HEK293T (cell line): Measurements from ENCODE around the gene LTBP1.

Experiments
- BHLHE40 ChIP-seq: fragments of 450-650 bp; IDR thresholded peaks from 2 replicates; pipeline ENCODE4 v1.6.1; 2016; ENCODE audit warnings: mild to moderate bottlenecking, moderate library complexity, borderline replicate concordance
- CTBP1 ChIP-seq: fragments of 450-650 bp; IDR thresholded peaks from 2 replicates; pipeline ENCODE4 v1.6.1; 2016; ENCODE audit warnings: borderline replicate concordance
- ELF4 ChIP-seq: fragments of 450-650 bp; IDR thresholded peaks from 2 replicates; pipeline ENCODE4 v1.6.1; 2017; ENCODE audit warnings: antibody characterized with exemption
- FOXA1 ChIP-seq: fragments of 450-650 bp; IDR thresholded peaks from 2 replicates; pipeline ENCODE4 v1.6.1; 2016; ENCODE audit warnings: mild to moderate bottlenecking
- FOXK2 ChIP-seq: fragments of 450-650 bp; IDR thresholded peaks from 2 replicates; pipeline ENCODE4 v1.6.1; 2016; ENCODE audit warnings: mild to moderate bottlenecking
- FOXM1 ChIP-seq: fragments of 450-650 bp; IDR thresholded peaks from 2 replicates; pipeline ENCODE4 v1.6.1; 2017; ENCODE audit warnings: mild to moderate bottlenecking, borderline replicate concordance
- HDGF ChIP-seq: fragments of 450-650 bp; IDR thresholded peaks from 2 replicates; pipeline ENCODE4 v1.6.1; 2017; ENCODE audit warnings: antibody characterized with exemption, borderline replicate concordance
- L3MBTL2 ChIP-seq: fragments of 450-650 bp; conservative IDR thresholded peaks from 2 replicates; pipeline ENCODE4 v1.6.1; 2016; ENCODE audit warnings: mild to moderate bottlenecking
- NFRKB ChIP-seq: fragments of 450-650 bp; IDR thresholded peaks from 2 replicates; pipeline ENCODE4 v1.6.1; 2016; ENCODE audit warnings: mild to moderate bottlenecking, moderate library complexity
- SUZ12 ChIP-seq: fragments of 450-650 bp; IDR thresholded peaks from 2 replicates; pipeline ENCODE4 v1.6.1; 2016; ENCODE audit warnings: mild to moderate bottlenecking
- TARDBP ChIP-seq: fragments of 450-650 bp; IDR thresholded peaks from 2 replicates; pipeline ENCODE4 v1.6.1; 2016
- ZNF384 ChIP-seq: fragments of 450-650 bp; IDR thresholded peaks from 2 replicates; pipeline ENCODE4 v1.6.1; 2016
- TF ChIP-seq, protein P1 (sequence below): fragments of 450-650 bp; IDR thresholded peaks from 2 replicates; pipeline ENCODE4 v1.6.1; 2016

DNA sequence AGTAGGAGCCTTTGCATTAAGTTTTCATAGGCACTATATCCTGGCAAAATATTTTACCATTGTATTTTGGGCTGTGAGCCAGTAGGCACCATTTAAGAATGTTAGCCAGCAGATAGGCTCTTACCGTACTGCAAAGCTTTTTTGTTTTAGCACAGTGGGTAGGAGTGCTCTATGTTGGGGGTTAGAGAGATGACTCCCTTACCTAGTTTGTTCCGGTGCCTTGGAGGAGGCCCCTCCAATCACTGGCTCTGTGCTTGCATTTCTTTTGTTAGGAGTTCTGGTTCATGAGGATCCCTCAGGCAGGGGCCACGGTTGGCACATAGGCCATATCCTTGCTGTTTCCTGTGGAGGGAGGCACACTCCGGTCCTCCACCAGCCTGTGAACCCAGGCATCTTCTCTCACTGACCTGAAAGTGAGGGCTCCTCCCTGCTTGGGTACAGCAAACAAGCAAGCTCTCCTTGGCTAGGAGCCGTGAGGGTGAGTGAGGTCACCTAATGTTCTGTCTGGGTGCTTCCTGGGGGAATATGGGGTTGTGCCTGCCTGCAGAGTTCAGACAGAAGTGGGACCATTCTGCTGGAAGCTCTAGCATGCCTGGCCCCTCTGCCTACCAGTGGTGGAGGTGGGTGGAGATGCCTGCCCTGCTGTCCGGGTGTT lies 29.8 kb downstream of the LTBP1 start:
- TF ChIP-seq BHLHE40: no peak
- no peak for TF ChIP-seq NFRKB
- no peak for TF ChIP-seq HDGF
- TF ChIP-seq, protein P1, sequence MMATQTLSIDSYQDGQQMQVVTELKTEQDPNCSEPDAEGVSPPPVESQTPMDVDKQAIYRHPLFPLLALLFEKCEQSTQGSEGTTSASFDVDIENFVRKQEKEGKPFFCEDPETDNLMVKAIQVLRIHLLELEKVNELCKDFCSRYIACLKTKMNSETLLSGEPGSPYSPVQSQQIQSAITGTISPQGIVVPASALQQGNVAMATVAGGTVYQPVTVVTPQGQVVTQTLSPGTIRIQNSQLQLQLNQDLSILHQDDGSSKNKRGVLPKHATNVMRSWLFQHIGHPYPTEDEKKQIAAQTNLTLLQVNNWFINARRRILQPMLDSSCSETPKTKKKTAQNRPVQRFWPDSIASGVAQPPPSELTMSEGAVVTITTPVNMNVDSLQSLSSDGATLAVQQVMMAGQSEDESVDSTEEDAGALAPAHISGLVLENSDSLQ: no peak
- TF ChIP-seq L3MBTL2: no peak
- no peak for TF ChIP-seq TARDBP
- TF ChIP-seq FOXM1: no peak
- no peak for TF ChIP-seq SUZ12
- no peak for TF ChIP-seq ZNF384
- no peak for TF ChIP-seq ELF4
- no peak for TF ChIP-seq FOXK2
- TF ChIP-seq CTBP1: no peak
- TF ChIP-seq FOXA1: no peak
